HG03066 (cell line): ENCODE data around the gene DCAF5.

ENCODE experiments used
- ATAC-seq: cut with Tn5 transposase; IDR thresholded peaks from one replicate; pipeline ENCODE4 v1.9.1; 2021; ENCODE audit warnings: low read depth; ENCODE audit not compliant: unreplicated experiment

The DCAF5 gene

DNA sequence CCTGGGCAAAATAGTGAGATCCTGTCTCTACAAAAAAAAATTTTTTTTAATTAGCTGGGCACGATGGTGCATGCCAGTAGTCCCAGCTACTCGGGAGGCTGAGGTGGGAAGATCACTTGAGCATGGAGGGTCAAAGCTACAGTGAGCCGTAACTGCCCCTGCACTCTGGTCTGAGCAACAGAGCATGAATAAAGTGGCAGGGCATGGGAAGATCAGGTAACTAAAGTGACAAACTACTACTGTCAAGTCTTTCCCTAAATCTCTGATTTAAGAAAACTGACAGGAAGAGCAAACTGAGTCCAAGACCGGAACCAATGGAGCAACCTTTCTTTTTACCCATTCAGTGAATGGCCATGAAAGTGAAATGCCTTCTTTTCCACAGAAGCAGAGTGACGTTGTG lies 10.8 kb downstream of the DCAF5 start:
- ATAC-seq: no peak

DNA sequence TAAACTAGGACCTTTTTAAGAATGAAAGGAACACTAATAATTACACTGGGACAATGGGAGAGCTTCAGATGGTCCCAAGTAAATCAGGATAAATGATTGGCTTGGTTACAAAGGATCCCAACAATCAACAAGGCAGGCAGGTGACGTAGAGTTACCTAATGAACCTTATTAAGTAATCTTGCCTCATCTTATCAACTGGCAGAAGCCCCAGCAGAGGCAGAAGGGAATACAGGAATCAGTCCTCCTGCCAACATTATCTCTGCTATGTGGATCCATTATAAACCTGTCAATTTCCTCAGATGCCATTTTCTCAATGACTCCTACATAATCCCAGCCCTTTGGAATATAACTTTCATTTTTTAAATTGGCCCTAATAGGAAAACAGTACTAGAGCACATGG lies 11.4 kb downstream of the DCAF5 start:
- no peak for ATAC-seq

DNA sequence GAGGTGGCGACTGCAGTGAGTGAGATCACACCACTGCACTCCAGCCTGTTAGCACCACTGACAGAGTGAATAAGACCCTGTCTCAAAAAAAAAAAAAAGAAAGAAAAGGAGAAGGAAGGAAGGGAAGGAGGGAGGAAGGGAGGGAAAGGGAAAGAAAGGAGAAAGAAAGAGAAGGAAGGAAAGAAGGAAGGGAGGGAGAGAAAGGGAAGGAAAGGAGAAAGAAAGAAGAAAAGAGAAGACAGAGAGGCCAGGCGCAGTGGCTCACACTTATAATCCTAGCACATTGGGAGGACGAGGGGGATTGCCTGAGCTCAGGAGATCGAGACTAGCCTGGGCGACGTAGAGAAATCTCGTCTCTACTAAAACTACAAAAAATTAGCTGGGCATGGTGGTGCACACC lies 13.2 kb downstream of the DCAF5 start:
- ATAC-seq: no peak

DNA sequence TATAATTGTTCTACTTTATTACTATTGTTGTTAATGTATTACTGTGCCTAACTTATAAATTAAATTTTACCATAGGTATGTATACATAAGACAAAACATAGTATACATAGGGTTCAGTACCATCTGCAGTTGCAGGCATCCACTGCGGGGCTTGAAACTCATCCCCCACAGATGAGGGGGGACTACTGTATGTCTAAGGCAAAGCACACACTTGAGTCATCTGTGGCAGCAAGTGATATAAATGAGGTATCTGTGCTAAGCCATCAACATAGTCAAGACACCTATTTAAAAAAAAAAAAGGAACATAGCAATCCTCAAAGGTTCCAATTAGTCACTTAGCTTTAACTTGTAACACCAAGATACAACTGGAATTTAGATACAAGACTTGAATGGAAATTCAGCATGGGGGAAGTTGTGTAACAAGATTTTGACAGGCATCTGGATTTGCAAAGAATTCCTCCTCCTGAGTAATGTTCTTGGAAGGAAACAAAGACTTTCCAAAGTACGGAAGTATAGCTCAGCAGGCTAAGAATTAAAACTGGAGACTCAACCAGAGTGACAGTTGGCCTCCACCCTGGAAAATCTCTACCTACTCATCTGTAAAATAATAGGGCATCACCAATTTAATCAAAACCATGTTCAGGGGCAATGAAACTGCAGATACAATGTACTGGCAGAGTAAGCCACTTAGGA lies 14.9 kb downstream of the DCAF5 start:
- ATAC-seq: no peak

DNA sequence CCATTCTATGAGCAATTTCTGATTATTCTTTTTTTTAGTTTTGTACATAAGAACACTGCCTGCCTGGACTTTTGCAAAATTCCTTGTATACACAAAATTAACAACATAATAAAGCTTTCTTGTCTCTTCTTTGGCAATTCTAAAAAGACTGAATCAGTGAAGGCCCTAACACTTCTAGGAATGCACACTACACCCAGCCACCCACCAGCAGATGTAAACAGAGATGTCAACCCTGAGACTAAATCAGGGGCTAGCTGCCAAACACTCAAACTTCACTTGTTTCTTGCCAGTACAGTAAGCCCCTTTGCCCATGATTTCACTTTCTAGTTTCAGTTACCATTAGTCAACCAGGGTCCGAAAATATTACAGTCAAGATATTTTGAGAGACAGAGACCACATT lies 15.5 kb downstream of the DCAF5 start:
- ATAC-seq: no peak

DNA sequence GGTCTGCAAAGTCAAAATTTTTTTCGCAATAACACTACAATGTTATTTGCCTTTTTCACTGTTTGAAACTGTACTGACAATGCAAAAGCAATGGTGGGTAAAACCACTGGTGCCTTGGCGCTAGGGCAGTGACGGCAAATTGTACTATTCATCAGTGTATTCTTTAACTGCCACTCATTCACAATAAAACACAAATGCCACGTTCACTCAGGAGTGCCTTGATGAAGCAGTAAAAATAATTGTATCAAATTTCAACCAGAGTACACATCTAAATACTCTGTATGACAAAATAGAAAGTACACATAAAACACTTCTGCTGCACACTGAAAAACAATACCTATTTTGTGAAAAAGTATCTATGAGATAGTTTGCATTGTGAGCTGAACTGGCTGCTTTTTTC lies 17.8 kb downstream of the DCAF5 start:
- ATAC-seq: no peak

DNA sequence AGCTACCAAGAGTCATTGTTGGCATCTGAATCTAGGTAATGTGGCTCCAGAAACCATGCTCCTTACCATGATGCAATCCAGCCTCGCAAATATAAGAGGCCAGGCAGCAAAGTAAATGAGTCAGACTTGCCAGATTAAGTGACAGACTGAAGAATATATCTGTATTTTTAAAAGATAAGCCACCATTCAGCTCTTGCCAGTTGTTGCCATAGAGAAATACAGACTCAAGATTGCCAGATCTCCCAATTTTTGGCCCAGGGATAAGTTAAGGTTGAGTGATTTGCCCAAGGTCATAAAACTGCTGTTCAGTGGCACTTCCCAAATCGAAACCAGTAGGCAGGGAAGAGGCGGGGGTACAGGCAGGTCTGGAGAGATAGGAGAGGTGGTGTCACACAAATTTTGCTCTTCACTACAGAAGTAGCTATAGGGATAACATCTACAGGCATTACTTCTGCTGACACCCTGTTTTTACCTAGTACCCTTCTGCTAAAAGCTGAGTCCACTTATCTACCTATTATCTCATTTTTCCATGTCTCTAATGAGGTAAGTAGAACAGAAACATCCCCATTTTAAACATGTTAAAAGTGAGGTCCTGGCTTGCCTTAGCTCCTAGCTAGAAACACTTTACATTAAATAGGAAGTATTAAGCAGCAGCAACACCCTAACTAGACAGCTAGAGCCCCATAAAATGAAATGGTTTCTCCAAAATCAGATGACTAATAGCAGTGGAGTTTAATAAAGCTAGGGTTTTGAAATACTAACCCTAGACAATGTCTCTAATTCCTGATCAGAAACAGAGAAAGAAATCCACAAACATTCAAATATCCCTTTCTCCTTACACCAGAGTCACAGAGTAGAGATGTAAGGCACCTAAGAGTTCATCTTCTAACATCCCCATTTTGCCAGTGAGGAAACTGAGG lies 19.5 kb downstream of the DCAF5 start:
- ATAC-seq: no peak

DNA sequence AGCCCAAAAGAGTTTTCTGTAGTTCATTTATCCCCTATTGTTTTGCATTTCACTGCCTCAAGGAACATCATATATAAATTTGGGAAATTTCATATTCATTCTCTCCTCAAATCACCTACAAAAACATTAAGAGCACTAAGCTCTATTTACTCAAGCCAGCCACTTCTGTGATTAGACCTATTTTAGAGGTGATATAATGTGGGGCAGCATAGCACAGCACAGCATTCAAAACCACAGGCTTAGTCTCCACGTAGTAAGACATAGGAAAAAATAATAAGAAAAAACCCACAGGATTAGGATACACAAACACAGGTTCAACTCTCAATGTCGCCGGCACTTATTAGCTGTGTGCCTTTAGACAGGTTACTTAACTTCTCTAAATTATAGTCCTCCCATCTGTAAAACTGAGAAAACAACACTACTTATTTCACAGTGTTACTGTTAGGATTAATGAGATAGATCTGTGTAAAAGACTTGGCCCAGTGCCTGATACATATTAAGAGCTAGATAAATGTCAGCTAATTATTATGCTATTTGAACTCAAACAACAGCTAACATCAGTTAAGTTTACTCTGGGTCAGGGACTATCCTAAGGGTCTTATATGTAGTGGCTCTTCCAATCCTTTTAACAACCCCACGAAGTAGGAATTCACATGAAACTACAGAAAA lies 20.3 kb downstream of the DCAF5 start:
- no peak for ATAC-seq

DNA sequence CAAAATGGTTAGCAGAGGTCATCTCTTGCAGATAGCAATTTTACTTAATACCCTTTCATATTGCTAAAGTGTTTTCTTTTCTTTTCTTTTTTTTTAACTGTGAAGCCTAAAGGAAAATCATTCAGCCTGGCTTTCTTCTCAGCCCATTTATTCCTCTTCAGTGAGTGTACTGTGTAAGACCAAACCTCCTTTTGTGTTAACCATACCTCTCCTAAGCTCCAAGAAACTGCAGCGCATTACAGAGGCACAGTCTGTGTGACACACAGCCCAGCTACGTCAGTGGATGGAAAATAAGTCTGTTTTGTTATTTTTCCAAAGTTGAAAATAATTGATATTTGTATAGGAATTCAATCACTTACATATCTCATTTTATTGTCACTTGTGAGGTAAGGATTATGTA lies 21.7 kb downstream of the DCAF5 start:
- no peak for ATAC-seq

DNA sequence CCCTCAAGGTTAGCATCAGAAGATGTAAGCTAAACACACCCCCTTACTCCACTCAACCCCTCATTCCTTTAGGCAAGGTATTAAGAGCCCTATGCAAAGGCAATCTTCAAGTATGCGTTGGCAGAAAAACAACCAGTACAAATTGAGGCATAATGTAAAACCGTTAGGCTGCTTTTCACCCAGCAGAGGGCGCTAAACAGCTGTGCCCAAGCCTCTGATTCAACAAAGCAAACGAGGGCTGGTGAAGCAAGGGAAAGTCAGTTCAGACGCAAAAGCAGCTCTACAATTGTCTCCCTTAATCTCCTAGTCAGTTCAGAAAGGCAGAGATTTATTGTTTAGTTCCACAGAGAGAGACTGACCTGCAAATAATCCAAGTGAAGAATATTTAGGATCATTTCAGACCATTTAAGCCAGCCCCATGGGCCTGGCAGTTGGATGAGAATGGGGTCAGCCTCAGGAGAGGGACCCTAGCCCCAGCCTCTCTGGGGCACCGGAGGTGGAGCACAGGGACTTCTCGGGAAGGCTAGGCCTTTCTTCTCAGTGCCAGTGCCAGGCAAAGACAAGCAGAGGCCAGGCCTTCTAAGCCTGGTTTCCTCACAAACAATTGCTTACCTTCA lies 23.5 kb downstream of the DCAF5 start:
- ATAC-seq: no peak

DNA sequence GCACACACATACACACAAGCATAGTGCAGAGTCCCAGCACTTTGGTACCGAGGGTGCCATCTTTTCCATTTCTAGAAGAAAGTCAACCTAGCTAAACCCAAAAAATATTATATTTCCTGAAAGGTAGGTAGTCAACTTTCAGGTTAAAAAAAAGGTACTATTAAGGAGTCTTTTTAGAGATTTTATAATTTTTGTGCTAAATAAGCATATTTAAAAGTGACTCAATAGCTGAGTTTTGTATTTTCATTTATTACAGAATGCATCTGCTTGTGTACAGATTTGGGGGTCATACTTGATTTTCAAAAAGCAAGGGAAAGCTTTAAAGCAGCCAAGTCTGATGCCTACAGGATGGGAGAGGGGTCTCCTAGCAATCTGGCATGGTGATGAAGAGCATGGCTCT lies 34.6 kb downstream of the DCAF5 start:
- ATAC-seq: no peak

DNA sequence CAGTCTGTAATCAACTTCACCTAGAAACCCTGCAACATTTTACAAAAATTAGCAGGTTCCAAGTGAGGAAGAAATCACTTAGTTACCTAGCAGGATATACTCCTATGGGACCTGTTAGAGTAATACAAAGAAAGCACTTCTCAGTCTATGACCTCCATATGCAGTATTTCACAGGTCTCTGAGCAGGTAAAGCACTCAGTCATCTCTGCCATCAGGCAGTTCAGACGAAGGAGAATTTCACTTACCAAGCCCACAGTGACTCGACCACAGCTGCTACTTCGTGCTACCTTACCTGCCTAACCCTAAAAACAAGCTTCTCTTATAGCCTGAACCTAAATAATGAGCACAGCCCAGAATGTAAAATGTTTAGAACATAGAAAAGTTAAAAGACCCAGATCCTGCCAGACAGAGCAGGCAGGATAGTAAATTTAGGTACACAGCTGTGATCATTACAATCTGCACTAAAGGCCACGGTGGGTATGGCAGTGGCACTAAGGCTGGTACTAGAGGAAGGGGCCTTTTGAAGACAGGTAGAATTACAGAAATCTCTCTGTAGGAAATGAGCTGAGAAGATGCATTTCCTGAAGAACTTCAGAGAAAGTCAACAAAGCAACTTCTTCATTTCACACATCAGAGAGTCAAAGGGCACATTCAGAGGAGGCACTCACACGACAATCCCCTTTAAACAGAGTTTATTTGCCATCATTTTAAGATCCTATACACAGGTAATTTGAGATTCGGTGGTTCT lies 35.7 kb downstream of the DCAF5 start:
- ATAC-seq: no peak

DNA sequence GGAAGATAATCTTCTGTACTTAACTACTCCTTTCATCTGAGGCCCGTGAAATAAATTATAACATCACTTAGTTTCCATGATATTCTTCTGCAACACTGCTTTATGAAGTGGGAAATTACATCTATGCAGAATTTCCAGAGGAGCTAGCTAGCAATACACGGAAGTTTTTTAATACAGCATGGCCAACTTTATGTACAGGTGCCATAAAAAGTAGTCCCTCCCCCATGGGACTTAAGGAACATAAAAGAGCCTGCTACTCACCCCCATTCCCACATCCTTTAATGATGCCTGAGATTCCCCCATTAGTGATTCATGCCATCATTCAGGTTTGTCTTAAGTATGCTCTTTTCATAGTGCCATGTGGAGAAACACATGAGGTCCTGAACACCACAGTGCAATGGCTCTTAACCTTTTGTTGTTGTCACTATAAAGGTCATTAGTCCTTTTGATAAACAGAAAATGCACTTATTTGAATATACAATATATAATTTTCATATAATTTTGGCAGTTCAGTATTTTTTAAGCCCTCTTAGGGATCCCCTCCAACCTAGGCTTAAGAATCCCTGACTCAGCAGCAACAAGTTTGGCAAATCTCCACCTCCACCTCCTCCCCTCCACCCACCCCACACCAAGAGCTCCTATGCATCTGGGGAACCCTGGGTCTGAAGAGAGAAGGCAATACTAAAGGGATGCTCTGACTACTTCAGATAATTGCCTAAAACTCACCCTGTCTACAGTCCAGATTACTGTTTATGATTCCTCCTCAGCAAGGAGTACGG lies 37.3 kb downstream of the DCAF5 start:
- no peak for ATAC-seq

DNA sequence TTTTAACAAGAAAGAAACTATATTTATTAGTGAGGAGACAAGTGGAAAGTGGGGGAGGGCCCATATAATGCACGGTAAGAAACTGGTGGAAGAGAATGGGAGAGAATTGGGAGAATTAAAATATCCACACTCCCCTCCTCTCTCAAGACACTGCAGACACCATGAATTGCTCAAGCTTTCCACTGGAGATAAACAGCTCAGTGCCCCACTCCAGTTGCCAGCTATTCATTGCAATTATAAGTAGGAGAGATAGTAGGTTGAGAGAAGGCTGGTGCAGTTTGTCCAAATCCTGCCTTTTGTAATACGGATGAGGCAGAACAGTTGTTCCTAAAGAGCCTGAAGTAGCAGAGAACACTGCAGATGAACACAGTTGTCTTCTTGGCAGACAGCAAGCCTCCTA lies 38.2 kb downstream of the DCAF5 start:
- no peak for ATAC-seq

DNA sequence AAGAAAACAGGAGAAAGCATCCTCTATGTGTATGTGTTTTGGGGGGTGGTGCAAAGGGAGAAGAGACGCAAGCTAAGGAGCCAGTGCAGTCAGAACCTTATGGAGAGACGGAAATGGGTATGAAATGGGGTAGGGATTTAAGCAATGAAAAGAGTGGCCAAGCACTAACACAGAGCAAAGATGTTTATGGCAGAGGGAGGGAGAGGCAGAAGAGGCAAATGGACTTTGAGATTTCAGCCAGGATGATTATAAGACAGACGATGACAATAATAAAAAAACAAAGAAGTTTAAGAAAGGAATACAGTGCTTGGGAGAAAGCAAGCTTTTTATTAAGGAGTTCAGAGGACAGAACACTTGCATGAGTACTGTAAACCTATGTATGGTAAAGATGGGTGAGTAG lies 44.6 kb downstream of the DCAF5 start:
- no peak for ATAC-seq

DNA sequence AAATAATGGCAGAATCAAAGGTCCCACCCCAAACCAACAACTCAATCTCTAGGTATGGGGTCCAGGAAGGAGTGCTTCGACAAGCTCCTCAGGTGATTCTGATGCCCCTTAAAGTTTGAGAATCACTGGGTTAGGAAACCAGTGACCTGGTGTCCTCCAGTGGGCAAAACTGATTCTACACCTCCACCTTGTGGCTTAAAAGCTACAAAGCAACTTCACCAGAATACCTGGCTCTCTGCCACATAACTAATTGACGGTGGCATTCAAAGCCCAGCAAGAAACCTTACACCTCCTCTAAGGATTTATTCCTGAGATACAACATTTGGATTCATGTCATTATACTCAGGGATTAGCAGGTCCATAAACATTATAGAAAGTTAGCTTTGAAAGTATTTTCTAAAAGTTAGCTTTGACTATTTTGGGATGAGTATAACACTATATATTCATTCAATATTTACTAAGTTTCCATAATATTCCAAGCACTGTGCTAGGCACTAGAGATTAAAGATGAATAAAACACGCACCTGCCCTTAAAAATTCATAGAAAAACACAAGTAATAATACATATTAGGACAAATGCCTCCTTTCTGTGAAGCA lies 45.4 kb downstream of the DCAF5 start:
- ATAC-seq: no peak

DNA sequence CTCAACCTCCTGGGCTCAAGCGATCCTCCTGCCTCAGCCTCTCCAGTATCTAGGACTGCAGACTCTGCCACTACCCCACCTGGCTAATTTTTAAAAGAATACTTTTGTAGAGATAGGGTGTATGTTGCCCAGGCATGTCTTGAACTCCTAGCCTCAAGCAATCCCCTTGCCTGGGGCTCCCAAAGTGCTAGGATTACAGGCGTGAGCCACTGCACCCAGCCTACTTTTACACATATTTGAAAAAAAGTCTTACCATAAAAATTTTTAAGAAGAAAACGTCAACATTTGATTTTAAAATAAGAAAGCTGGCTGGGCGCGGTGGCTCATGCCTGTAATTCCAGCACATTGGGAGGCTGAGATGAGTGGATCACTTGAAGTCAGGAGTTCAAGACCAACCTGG lies 46.5 kb downstream of the DCAF5 start:
- no peak for ATAC-seq

DNA sequence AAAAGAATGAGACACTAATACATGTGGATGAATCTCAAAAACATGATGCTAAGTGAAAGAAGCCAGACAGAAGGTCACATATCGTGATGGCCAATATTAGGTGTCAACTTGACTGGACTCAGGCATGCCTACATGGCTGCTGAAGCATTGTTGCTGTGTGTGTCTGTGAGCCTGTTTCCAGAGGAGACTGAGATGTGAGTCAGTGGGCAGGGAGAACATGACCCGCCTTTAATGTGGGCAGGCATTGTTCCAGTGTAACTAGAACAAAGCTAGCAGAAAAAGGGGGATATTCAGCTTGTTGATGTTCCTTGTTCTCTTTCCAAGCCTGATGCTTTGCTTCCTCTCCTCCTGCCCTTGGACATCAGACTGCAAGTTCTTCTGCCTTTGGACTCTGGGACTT lies 47.6 kb downstream of the DCAF5 start:
- ATAC-seq: no peak

DNA sequence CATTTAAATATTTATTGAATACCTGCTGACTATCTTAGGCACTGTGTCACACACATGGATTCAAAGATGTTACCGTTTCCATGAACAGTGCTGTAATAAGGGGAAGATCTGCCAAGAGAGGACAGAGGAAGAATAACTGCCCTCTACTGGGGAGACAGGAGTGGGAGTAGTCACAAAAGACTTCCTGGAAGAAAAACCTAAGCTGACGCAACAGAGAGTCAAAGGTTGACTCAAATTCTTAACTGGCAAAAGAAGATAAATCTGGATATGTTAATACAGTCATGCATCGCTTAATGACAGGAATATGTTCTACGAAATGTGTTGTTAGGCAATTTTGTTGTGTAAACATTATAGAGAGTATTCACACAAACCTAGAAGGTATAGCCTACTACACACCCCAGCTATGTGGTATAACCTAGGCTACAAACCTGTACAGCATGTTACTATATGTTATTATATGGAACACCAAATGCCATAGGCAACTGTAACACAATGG lies 51.5 kb downstream of the DCAF5 start:
- ATAC-seq: no peak
